ENCODE data around the gene BLOC1S1. TPM values are rescaled to one million over a fixed set of nuclear protein-coding genes. Genes with fewer than 3 reads are reported as not detected.

The BLOC1S1 gene
- total RNA-seq, 1 donor from 2014 or later: 71.2 TPM

- Mint-ChIP-seq H3K36me3 (ENCODE audit: unreplicated experiment) (peaks cover 9% of the 10 kb centered on the region), H3K4me1 (ENCODE audit: low read depth, unreplicated experiment) (peaks cover 7% of the 10 kb centered on the region), H3K27ac (ENCODE audit: unreplicated experiment) (no peak overlapping the region), H3K27me3 (ENCODE audit: unreplicated experiment) (peaks cover 4% of the 10 kb centered on the region), H3K4me3 (ENCODE audit: unreplicated experiment) (no peak overlapping the region), H3K9me3 (ENCODE audit: unreplicated experiment) (peaks cover 12% of the 10 kb centered on the region)
- no peak for TF ChIP-seq CTCF (IDR thresholded peaks at IDR 0.05; ENCODE audit: partially characterized antibody, unreplicated experiment)
- DNase-seq: no peak
These were observed 15.4 kb upstream of the BLOC1S1 start for GRCh38 chr12:55700255-55701018.

- Mint-ChIP-seq H3K27me3 (ENCODE audit: unreplicated experiment) (peaks cover 6% of the 10 kb centered on the region), H3K36me3 (ENCODE audit: unreplicated experiment) (peaks cover 5% of the 10 kb centered on the region), H3K9me3 (ENCODE audit: unreplicated experiment) (peaks cover 10% of the 10 kb centered on the region), H3K4me1 (ENCODE audit: low read depth, unreplicated experiment) (peaks cover 16% of the 10 kb centered on the region), H3K27ac (ENCODE audit: unreplicated experiment) (no peak overlapping the region), H3K4me3 (ENCODE audit: unreplicated experiment) (no peak overlapping the region)
- no peak for DNase-seq
- TF ChIP-seq CTCF (IDR thresholded peaks at IDR 0.05; ENCODE audit: partially characterized antibody, unreplicated experiment): no peak
These were observed 13.0 kb upstream of the BLOC1S1 start for GRCh38 chr12:55702861-55703260.

- no peak overlapping the region for H3K27ac Mint-ChIP-seq (ENCODE audit: unreplicated experiment)
- no peak for DNase-seq
- peaks cover 10% of the 10 kb centered on the region for H3K9me3 Mint-ChIP-seq (ENCODE audit: unreplicated experiment)
- peaks cover 6% of the 10 kb centered on the region for H3K27me3 Mint-ChIP-seq (ENCODE audit: unreplicated experiment)
- no peak overlapping the region for H3K4me3 Mint-ChIP-seq (ENCODE audit: unreplicated experiment)
- peaks cover 5% of the 10 kb centered on the region for H3K36me3 Mint-ChIP-seq (ENCODE audit: unreplicated experiment)
- peaks cover 19% of the 10 kb centered on the region for H3K4me1 Mint-ChIP-seq (ENCODE audit: low read depth, unreplicated experiment)
- TF ChIP-seq CTCF (IDR thresholded peaks at IDR 0.05; ENCODE audit: partially characterized antibody, unreplicated experiment): no peak
These were observed 12.6 kb upstream of the BLOC1S1 start for GRCh38 chr12:55703288-55703687.

GRCh38 chr12:55703901-55704761 lies 11.7 kb upstream of the BLOC1S1 start:
- no peak overlapping the region for H3K27ac Mint-ChIP-seq (ENCODE audit: unreplicated experiment)
- H3K9me3 Mint-ChIP-seq (ENCODE audit: unreplicated experiment): peaks cover 10% of the 10 kb centered on the region
- H3K36me3 Mint-ChIP-seq (ENCODE audit: unreplicated experiment): peaks cover 5% of the 10 kb centered on the region
- H3K4me3 Mint-ChIP-seq (ENCODE audit: unreplicated experiment): peak overlapping the region; percentile 96
- H3K27me3 Mint-ChIP-seq (ENCODE audit: unreplicated experiment): peaks cover 8% of the 10 kb centered on the region
- no peak for TF ChIP-seq CTCF (IDR thresholded peaks at IDR 0.05; ENCODE audit: partially characterized antibody, unreplicated experiment)
- H3K4me1 Mint-ChIP-seq (ENCODE audit: low read depth, unreplicated experiment): peaks cover 19% of the 10 kb centered on the region
- no peak for DNase-seq
